HG03432 (cell line): ENCODE results near the gene DUSP2.
A peak's percentile ranks its signal among the peaks of the same experiment; 100 is the strongest.

Source experiments
- ATAC-seq: cut with Tn5 transposase; IDR thresholded peaks from one replicate; pipeline ENCODE4 v1.9.1; 2021; ENCODE audit warnings: mild to moderate bottlenecking, moderate library complexity; ENCODE audit not compliant: unreplicated experiment

Gene DUSP2

DNA sequence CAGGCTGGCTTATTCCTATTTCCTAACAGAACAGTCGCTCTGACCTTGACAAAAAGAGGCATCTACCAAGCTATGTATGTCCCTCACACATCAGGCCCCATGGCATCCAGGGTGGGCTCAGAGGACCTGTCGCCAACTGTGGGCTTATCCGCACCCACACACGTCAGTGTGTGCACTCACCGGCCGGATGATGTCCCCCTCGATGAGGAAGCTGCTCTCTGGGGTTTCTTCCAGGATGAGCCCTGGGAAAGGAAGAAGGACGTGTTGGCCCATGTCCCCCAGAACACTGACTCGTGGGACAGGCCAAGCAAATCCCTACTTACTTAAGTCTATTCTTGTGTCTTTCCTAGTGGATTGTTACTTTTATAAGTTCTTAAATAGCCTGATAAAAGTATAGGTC is 10.1 kb downstream of the DUSP2 start:
- no peak for ATAC-seq

DNA sequence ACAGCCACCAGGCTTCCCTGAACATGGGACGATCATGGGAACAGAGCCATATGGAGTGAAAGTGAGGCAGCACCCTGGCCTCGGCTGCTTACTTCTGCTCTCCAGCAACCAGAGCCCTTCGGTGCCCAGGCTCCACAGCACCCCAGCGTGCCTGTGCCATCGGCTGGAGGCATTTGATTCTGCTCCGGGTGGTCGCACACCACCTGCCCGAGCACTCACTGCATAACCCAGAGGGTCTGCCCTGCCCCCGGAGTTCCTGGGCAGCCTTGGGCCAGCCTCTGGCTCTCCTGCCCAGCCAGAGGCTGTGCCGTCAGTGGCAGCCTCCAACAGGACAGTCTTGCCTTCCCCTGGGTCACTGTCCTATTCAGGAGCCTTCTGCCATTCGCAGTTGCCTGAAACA is 10.8 kb downstream of the DUSP2 start:
- ATAC-seq = no peak

DNA sequence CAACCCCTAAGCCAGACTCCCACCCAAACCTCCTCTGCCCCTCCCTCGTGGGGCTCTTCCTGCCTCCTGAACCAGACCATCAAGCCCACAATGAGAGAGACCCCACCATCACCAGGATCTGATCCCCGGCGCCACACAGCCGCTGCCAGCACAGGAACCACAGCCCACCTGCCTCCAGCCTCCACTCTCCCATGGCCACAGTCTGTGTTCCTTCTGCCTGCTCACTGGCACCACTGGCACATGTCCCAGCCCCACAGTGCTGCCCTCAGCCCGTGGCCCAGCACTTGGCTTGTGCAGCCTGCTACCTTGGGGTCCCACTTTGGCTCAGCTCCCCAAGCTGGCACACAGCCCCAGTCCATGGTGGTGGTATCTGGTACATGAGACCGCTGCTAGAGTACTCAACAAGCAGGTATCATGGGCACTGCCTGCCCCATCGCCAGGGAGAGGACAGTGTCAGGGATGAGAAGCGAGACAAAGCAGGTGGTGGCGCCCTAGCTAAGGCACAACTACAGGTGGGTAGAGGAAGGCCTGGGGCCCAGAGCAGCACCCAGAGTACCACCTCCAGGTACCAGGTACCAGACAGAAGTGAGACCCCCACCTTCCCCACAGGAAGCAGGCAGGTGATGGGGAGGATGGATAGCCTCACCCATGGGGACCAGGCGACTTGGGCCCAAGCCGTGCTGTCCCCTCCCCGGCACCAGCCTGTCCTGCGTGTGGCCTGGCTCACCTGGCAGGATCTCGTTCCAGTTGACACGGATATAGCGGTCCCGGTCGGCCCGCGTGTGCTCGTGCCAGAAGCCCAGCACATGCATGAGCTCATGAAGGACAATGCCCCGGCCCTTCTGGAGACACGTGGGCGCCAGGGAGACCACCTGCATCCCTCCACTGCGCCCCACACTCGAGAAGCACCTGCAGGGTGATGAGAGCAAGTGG is 13.2 kb downstream of the DUSP2 start:
- ATAC-seq = no peak

GRCh38 chr2:96131152-96131812 is 14.0 kb downstream of the DUSP2 start:
- ATAC-seq = no peak

DNA sequence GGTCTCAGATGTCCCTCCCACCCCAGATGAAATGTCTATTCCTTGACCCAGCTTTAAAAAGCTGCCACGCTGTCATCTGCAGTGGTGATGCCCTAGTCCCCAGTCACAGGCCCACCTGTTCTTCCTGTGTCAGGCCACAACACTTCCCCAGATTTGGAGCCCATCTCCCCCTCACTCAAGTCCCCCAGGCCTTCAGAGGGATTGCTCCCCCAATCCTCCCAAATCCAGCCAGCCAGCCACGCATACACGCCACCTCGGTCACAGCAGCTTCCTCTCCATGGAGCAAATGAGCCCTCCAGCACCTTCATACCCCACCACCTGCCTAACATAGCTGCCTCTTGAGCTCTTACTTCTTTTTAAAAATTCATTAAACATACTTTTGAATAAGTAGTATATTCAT is 14.8 kb downstream of the DUSP2 start:
- no peak for ATAC-seq

DNA sequence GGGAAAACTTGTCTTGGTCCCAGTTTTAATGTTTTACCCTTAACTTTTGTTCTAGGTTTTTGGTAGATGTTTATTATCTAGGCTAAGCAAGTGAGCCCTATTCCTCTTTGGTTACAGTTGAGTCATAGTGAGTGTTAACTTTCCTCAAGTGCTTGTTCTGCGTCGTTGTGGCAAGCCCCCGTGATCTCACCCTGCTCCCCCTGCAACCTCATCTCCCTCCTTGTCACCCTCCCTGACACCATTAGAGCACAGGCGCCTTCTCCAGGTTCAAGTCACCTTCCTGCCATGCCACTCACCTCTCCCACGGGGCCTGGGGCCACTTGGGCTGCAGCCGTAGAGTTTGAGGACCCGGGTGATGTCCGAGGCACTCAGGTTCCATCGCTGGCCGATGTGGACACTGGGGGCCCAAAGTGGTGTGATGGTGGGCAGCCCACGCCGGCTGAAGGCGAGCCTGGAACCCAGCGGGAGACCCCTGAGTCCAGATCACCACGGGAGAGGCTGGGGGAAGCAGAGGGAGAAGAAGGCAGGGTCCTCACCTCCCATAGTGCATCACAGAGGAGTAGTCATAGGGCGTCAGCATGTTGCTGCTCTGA is 15.6 kb downstream of the DUSP2 start:
- ATAC-seq = no peak

DNA sequence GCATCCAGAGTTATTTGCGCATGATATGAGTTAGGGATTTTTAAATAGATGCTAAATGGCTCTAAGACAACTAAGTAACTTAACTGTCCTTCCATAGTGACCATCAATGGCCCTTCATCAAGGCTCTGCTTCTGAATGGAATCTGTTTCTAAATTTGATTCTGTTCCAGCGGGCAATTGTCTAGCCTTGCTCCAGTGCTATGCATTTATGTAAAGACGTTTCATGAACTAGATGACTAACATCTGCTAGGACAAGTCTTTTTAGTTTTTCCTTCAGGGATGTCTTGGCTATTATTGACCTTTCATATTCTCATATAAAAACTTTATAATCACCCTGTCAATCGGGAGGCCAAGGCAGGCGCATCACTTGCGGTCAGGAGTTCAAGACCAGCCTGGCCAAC is 16.8 kb downstream of the DUSP2 start:
- ATAC-seq = no peak

GRCh38 chr2:96124406-96125265 is 20.6 kb downstream of the DUSP2 start:
- ATAC-seq = no peak

DNA sequence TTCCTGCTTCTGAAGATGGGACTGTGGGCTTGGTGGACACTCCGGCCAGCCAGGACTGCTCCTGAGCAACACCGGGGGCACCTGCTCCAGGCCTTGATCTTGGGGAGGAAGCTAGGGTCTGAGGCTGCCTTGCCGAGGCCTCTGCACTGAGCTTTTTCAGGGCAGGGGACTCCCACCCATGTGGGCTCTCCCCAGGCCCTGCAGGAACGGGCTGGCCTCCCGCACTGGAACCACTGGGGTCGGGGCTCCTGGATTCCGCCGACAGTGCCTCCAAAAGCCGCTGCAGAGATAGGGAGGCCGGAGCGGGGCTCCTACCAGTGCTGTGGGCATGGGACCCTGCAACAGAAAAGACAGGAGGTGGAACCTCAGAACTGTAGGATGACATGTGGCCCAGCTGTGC is 21.3 kb downstream of the DUSP2 start:
- no peak for ATAC-seq

DNA sequence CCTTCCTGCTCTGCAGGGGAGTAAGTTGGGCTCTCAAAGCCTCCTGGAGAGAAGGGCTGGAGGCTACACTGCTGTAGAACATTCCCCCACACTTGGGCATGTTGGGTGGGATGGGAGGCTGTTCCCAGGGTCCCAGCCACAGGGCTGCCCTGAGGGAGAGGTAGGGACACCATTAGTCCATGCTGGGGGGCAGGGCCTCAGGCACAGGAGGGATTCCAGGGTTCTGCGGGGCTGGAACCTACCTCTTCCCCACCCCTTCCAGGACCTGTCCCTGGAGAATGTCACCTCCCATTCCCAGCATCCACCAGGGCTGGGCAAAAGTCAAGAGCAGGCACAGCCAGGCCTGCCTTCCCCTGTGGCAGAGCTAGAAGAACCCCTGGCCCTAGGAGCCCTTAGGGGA is 21.9 kb downstream of the DUSP2 start:
- no peak for ATAC-seq

DNA sequence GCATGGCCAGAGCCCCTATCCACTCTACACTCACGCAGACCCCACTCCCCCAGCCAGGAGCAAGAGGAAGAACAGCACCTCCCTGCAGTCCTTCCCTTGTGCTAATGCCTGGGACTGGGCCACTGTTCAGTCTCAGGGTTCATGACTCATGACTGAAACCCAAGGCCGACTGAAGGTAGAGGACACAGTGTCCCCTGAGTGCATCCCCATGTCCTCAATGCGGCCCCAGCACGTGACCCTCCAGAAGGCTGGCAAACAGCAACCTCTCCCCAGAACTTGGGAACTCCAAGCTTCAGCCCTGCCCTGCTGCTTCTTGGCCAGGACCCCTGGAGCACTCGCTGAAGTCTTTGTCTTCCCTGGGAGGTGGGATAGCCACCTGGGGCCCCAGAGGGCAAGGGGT is 22.8 kb downstream of the DUSP2 start:
- ATAC-seq = no peak

- no peak for ATAC-seq
Measured at GRCh38 chr2:96121414-96121813, 23.8 kb downstream of the DUSP2 start.

GRCh38 chr2:96120991-96121390 is 24.2 kb downstream of the DUSP2 start:
- ATAC-seq = no peak

- no peak for ATAC-seq
Measured at GRCh38 chr2:96120091-96120720, 25.0 kb downstream of the DUSP2 start.

DNA sequence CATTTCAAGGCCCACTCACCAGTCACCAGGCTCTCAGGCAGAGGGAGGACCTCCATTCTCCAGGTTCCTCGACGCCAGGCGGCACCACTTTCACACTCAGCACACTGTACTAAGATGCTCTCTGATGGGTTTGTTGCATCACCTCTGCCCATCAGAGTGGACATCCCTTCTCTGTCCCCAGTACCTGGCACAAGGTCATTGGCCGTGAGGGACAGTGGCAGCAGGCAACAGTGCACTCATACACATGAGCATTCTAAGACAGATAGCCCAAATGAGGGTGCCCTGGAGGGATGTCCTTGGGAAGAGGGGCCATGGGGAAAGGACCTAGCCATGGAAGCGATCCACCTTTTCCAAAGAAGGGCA is 25.9 kb downstream of the DUSP2 start:
- ATAC-seq = no peak

GRCh38 chr2:96118698-96119388 is 26.4 kb downstream of the DUSP2 start:
- ATAC-seq = no peak

DNA sequence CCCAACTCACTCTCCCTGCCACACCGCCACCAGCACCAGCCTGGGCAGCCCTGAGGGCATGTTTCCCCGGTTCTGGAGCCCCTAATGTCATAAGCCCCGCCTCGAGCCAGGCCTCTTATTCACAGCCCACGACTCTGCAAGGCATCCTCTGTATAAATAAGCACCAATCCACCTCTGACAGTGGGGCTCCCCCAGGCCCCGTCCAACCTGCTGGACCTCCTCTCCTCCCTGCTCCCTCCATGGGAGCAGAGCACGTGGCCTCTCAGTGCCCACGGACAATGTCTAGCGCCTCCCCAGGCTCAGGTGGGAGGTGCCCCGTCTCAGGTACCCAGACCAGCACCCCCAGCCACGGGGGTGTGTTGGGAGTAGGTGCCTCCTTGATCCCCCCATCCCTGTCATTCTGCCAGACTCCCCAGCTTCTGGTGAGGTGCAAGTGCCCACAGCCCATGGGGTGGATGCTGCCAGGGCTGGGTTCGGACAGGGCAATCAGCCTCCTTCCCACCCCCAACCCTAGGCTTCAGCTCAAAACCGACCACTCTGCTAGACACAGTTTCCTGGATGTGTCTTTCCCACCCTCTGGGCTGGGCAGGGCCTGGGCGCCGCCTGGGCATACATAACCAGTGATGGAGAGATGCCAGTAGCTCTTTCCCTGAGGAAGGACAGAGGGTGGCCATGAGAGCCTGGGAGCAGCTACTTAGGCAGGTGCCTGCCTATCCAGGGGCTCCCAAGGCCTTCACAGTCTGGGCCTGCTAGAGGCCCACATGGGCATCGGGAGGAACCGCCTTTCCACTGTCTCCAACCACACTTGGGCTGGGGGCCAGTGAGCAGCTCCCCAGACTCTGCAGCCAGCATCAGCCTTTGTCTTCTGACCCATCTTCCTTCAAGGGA is 27.3 kb downstream of the DUSP2 start:
- no peak for ATAC-seq

DNA sequence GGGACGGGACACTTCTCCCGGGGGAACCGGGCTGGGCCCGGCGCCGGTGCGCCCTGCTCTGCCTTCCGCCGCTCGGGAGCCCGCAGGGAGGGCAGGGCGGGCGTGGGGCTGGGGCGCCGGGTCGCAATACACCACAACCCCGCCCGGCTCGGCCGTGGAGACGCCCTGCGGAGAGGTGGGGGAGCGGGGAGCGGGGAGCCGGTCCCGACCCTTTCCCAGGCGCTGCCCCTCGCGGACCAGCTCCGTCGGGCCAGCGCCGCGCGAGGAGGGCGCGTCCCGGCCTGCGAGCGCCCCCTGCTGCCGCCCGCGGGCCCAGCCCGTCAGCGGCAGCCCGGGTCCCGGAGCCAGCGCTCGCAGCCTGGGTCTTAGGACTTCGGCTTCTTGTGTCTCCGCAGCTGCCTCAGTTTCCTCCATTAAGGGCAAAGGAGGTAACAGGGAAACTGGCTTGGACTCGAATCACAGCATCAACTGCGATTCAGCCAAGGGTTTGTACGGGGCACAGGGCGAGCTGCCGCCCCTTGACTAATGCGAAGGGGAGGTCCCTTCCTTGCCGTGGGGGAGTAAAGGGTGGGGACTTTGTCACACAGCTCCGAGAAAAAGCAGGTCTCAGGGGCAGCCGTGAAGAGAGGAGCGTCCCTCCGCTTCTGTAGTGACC is 28.2 kb downstream of the DUSP2 start:
- peak; percentile 78 for ATAC-seq
